Keratinocyte (primary cell): Measurements from ENCODE around the gene NAXE. TPM values are rescaled to one million over a fixed set of nuclear protein-coding genes. Genes with fewer than 3 reads are reported as not detected.
A peak's percentile ranks its signal among the peaks of the same experiment; 100 is the strongest.

Source experiments
- DNase-seq: peaks from one replicate; pipeline ENCODE4 v3.0.0-alpha.2; 2011; ENCODE audit warnings: low read depth, missing footprints, low spot score
- FAIRE-seq: peaks from 2 replicates; lab custom pipeline; 2011; peaks lifted over from hg19 to GRCh38; lab: Jason Lieb, UNC
- H2AFZ ChIP-seq: 2 replicates; pipeline ENCODE4 v1.6.0; 2012; ENCODE audit warnings: low read length, control low read depth, inconsistent platforms; ENCODE audit not compliant: control insufficient read depth
- H3K27ac ChIP-seq: 2 replicates; pipeline ENCODE4 v1.5.1; 2011; ENCODE audit warnings: low read length; ENCODE audit not compliant: control insufficient read depth, insufficient read depth
- H3K27me3 ChIP-seq: 3 replicates; pipeline ENCODE4 v1.6.0; 2011; ENCODE audit warnings: low read length; ENCODE audit not compliant: control insufficient read depth, insufficient read depth; ENCODE audit errors: extremely low read depth
- H3K36me3 ChIP-seq, 2 experiments: 2 replicates in 1 of 2; 3 replicates in 1 of 2; pipeline ENCODE4 v1.5.1; 2011; ENCODE audit warnings: low read length in 2 of 2, mild to moderate bottlenecking in 1 of 2; ENCODE audit not compliant: control insufficient read depth in 2 of 2, insufficient read depth in 2 of 2; ENCODE audit errors: extremely low read depth in 1 of 2
- H3K4me1 ChIP-seq: 3 replicates; pipeline ENCODE4 v1.5.1; 2011; ENCODE audit warnings: low read length; ENCODE audit not compliant: control insufficient read depth, insufficient read depth; ENCODE audit errors: extremely low read depth
- H3K4me2 ChIP-seq: 3 replicates; pipeline ENCODE4 v1.6.0; 2011; ENCODE audit warnings: low read depth, low read length; ENCODE audit not compliant: control insufficient read depth, insufficient read depth; ENCODE audit errors: extremely low read depth
- H3K4me3 ChIP-seq, 3 experiments: fragments of 200-600 bp in 1 of 3; sonication (generic) in 1 of 3; 2 replicates in 2 of 3; 3 replicates in 1 of 3; pipeline ENCODE4 v1.5.1; 2011 to 2016; ENCODE audit warnings: low read length in 3 of 3, mild to moderate bottlenecking in 3 of 3, control low read depth in 2 of 3, inconsistent platforms in 1 of 3, low read depth in 1 of 3, mixed read lengths in 1 of 3, mixed run types in 1 of 3, moderate library complexity in 1 of 3; ENCODE audit not compliant: control insufficient read depth in 2 of 3, insufficient read depth in 2 of 3; ENCODE audit errors: extremely low read depth in 1 of 3
- H3K79me2 ChIP-seq: 2 replicates; pipeline ENCODE4 v1.6.0; 2012; ENCODE audit warnings: low read length; ENCODE audit not compliant: control insufficient read depth, insufficient read depth
- H3K9ac ChIP-seq: 3 replicates; pipeline ENCODE4 v1.6.0; 2011; ENCODE audit warnings: low read length; ENCODE audit not compliant: control insufficient read depth, insufficient read depth; ENCODE audit errors: extremely low read depth
- H3K9me1 ChIP-seq: 3 replicates; pipeline ENCODE4 v1.6.0; 2011; ENCODE audit warnings: low read length; ENCODE audit not compliant: control insufficient read depth, insufficient read depth; ENCODE audit errors: extremely low read depth
- H3K9me3 ChIP-seq: 2 replicates; pipeline ENCODE4 v1.5.1; 2012; ENCODE audit warnings: low read depth, low read length; ENCODE audit not compliant: control insufficient read depth
- H4K20me1 ChIP-seq: 3 replicates; pipeline ENCODE4 v1.6.0; 2011; ENCODE audit warnings: low read length; ENCODE audit not compliant: control insufficient read depth, insufficient read depth; ENCODE audit errors: extremely low read depth
- CTCF ChIP-seq, 3 experiments: IDR thresholded peaks in 1 of 3; conservative IDR thresholded peaks in 1 of 3; optimal IDR thresholded peaks in 1 of 3; 2 replicates in 2 of 3; 3 replicates in 1 of 3; pipeline versions ENCODE3 to v1.5.1; 2011; ENCODE audit warnings: low read length in 3 of 3, mild to moderate bottlenecking in 3 of 3, moderate library complexity in 2 of 3, control low read depth in 1 of 3, inconsistent platforms in 1 of 3; ENCODE audit not compliant: insufficient read depth in 2 of 3; ENCODE audit errors: extremely low read depth in 1 of 3
- EZH2 ChIP-seq: IDR thresholded peaks from one replicate; pipeline ENCODE4 v1.6.1; 2012; ENCODE audit warnings: inconsistent platforms, mild to moderate bottlenecking, low read length, moderate library complexity
- dilution Hi-C: fragments of 300-500 bp; cut with MboI; formaldehyde crosslinking; loops from one replicate; pipeline ENCODE4 v1.7.0; 2020; ENCODE audit warnings: low sequenced_read_pairs; ENCODE audit not compliant: extremely low pct_ligation_motif_present
- polyA plus RNA-seq, 5 experiments: library from polyadenylated mRNA; depleted of rRNA in 3 of 5; stranded (reverse) in 3 of 5; stranded (forward) in 1 of 5; unstranded in 1 of 5; fragments of >200 nt; gene quantifications; 1 replicate in 1 of 5; 2 replicates in 3 of 5; 3 replicates in 1 of 5; pipeline versions ENCODE4 v1.2.1 to v1.2.3, GENCODE V29; 2011 to 2012; ENCODE audit warnings: missing spikeins in 2 of 5, low read depth in 1 of 5, low replicate concordance in 1 of 5

Gene NAXE
- polyA plus RNA-seq, 1 donor (not counting 4 experiments of a cell fraction or from before 2014, with no cell fraction given): 74.7 TPM

GRCh38 chr1:156591181-156591431 lies 470 bp upstream of the NAXE start:
- H4K20me1 ChIP-seq: no peaks in the 10 kb centered on the region
- DNase-seq (no peak), FAIRE-seq (peak; percentile 17)
- TF ChIP-seq CTCF (optimal IDR thresholded peaks at IDR 0.05 in 1 of 3, IDR thresholded peaks at IDR 0.05 in 1 of 3, conservative IDR thresholded peaks at IDR 0.05 in 1 of 3; ENCODE audit: extremely low read depth in 1 of 3, insufficient read depth in 2 of 3, low read length in 3 of 3) (no peak), EZH2 (no peak)
- H3K79me2 ChIP-seq: peaks cover 11% of the 10 kb centered on the region
- no peaks in the 10 kb centered on the region for H3K9me3 ChIP-seq
- H3K9ac ChIP-seq: peak overlapping the region; percentile 86
- H3K4me2 ChIP-seq: peak overlapping the region; percentile 99
- peaks cover 13% of the 10 kb centered on the region for H3K4me1 ChIP-seq
- dilution Hi-C loops: no loop called here
- H3K4me3 ChIP-seq: peak overlapping the region; percentile 73 to 88 (median 88)
- H3K9me1 ChIP-seq: no peaks in the 10 kb centered on the region
- peaks cover 20 to 24% of the 10 kb centered on the region in 2 experiments for H3K36me3 ChIP-seq
- peak overlapping the region; percentile 87 for H3K27ac ChIP-seq
- peak overlapping the region; percentile 99 for H2AFZ ChIP-seq
- no peaks in the 10 kb centered on the region for H3K27me3 ChIP-seq

- no peak for DNase-seq
- dilution Hi-C loops: no loop called here
These were observed 758 bp downstream of the NAXE start for GRCh38 chr1:156592158-156592909.

More at GRCh38 chr1:156592158-156592909, 758 bp downstream of the NAXE start:
- peaks cover 27 to 36% of the 10 kb centered on the region in 2 experiments for H3K36me3 ChIP-seq
- H4K20me1 ChIP-seq: no peaks in the 10 kb centered on the region
- FAIRE-seq: no peak
- H3K4me2 ChIP-seq: peak overlapping the region; percentile 99
- peak overlapping the region; percentile 84 for H2AFZ ChIP-seq
- H3K79me2 ChIP-seq: peaks cover 11% of the 10 kb centered on the region
- peak overlapping the region; percentile 73 to 88 (median 88) for H3K4me3 ChIP-seq
- peak overlapping the region; percentile 86 for H3K9ac ChIP-seq
- H3K4me1 ChIP-seq: peaks cover 11% of the 10 kb centered on the region
- H3K9me1 ChIP-seq: no peaks in the 10 kb centered on the region
- TF ChIP-seq EZH2: no peak
- TF ChIP-seq CTCF (optimal IDR thresholded peaks at IDR 0.05 in 1 of 3, IDR thresholded peaks at IDR 0.05 in 1 of 3, conservative IDR thresholded peaks at IDR 0.05 in 1 of 3; ENCODE audit: extremely low read depth in 1 of 3, insufficient read depth in 2 of 3, low read length in 3 of 3): no peak
- no peaks in the 10 kb centered on the region for H3K27me3 ChIP-seq
- H3K9me3 ChIP-seq: no peaks in the 10 kb centered on the region
- H3K27ac ChIP-seq: peak overlapping the region; percentile 87
